Smooth muscle cell (in vitro differentiated cells): ENCODE data around the gene ZDHHC21. TPM values are rescaled to one million over a fixed set of nuclear protein-coding genes. Genes with fewer than 3 reads are reported as not detected.

ENCODE experiments used
- DNase-seq: peaks from one replicate; lab custom pipeline; 2025; ENCODE audit not compliant: unreplicated experiment; lab: John Stamatoyannopoulos, UW
- H2AFZ ChIP-seq: fragments of 200-600 bp; sonication (generic); 2 replicates; pipeline ENCODE4 v1.6.0; 2016; ENCODE audit warnings: antibody characterized with exemption, low read depth, mild to moderate bottlenecking
- H3F3A ChIP-seq: fragments of 200-600 bp; sonication (generic); 2 replicates; pipeline ENCODE4 v1.6.0; 2017; ENCODE audit warnings: antibody characterized with exemption, low read depth
- H3K27ac ChIP-seq: fragments of 200-600 bp; sonication (generic); 2 replicates; pipeline ENCODE4 v1.5.1; 2016; ENCODE audit warnings: low read depth, mild to moderate bottlenecking
- H3K27me3 ChIP-seq: fragments of 200-600 bp; sonication (generic); 2 replicates; pipeline ENCODE4 v1.6.1; 2016; ENCODE audit warnings: low read depth, mild to moderate bottlenecking
- H3K36me3 ChIP-seq: fragments of 200-600 bp; sonication (generic); 2 replicates; pipeline ENCODE4 v1.5.1; 2016; ENCODE audit warnings: low read depth
- H3K4me1 ChIP-seq: fragments of 200-600 bp; sonication (generic); 2 replicates; pipeline ENCODE4 v1.5.1; 2016; ENCODE audit warnings: low read depth
- H3K4me2 ChIP-seq: fragments of 200-600 bp; sonication (generic); 2 replicates; pipeline ENCODE4 v1.6.0; 2016; ENCODE audit warnings: mild to moderate bottlenecking
- H3K4me3 ChIP-seq: fragments of 200-600 bp; sonication (generic); 2 replicates; pipeline ENCODE4 v1.5.1; 2016; ENCODE audit warnings: mild to moderate bottlenecking
- H3K79me2 ChIP-seq: fragments of 200-600 bp; sonication (generic); 2 replicates; pipeline ENCODE4 v1.6.0; 2016; ENCODE audit warnings: low read depth, mild to moderate bottlenecking
- H3K9ac ChIP-seq: fragments of 200-600 bp; sonication (generic); 2 replicates; pipeline ENCODE4 v1.6.0; 2016; ENCODE audit warnings: low read depth
- H3K9me3 ChIP-seq: fragments of 200-600 bp; sonication (generic); replicated peaks from 2 replicates; pipeline ENCODE4 v1.5.1; 2016; ENCODE audit warnings: low read depth
- H4K20me1 ChIP-seq: fragments of 200-600 bp; sonication (generic); 2 replicates; pipeline ENCODE4 v1.6.0; 2016; ENCODE audit warnings: low read depth
- CTCF ChIP-seq: fragments of 200-600 bp; sonication (generic); IDR thresholded peaks from 2 replicates; pipeline ENCODE4 v1.5.1; 2017; ENCODE audit warnings: borderline replicate concordance, mild to moderate bottlenecking, antibody characterized with exemption; ENCODE audit not compliant: insufficient read depth, poor library complexity, severe bottlenecking
- WGBS: methylation state at CpG from one replicate; pipeline ENCODE4 v1.1.7; 2016; ENCODE audit warnings: low lambda C conversion rate; 5-methylcytosine and 5-hydroxymethylcytosine counted together
- polyA plus RNA-seq: library from polyadenylated mRNA; unstranded; fragments of >200 nt; fragmentation: Nextera tagmentation; extraction: Ambion mirVana; gene quantifications from 2 replicates; pipeline ENCODE4 v1.2.1, GENCODE V29; 2016
- total RNA-seq: library from RNA; depleted of rRNA; stranded (reverse); fragments of >200 nt; gene quantifications from 2 replicates; pipeline ENCODE4 v1.2.3, GENCODE V29; 2014

Gene ZDHHC21
- total and polyA plus RNA-seq, 2 experiments from 2014 or later, result 1.3 to 9.0 TPM

GRCh38 chr9:14722391-14723035, 29.3 kb upstream of the ZDHHC21 start, which contains the start of gene CER1:
CER1 (minus strand) TSS chr9:14722733; CDS start chr9:14722672, 61 bp downstream.
- Histone ChIP-seq H3F3A (no peaks in the 10 kb centered on the region), H4K20me1 (no peaks in the 10 kb centered on the region), H3K9me3 (no peaks in the 10 kb centered on the region), H2AFZ (no peak within 1 kb of the TSS), H3K36me3 (no peaks in the 10 kb centered on the region), H3K79me2 (no peaks in the 10 kb centered on the region), H3K9ac (no peak within 1 kb of the TSS), H3K27ac (no peak within 1 kb of the TSS), H3K4me3 (no peak within 1 kb of the TSS), H3K4me2 (no peak within 1 kb of the TSS), H3K27me3 (no peaks in the 10 kb centered on the region), H3K4me1 (peaks cover 8% of the 10 kb centered on the region)
- TF ChIP-seq CTCF, result no peak
- DNase-seq, result no peak
- 28% methylated on average over 7 of the region's 7 CpGs for WGBS

- Histone ChIP-seq H3K27ac (no peak overlapping the region), H4K20me1 (no peaks in the 10 kb centered on the region), H2AFZ (no peak overlapping the region), H3K79me2 (no peaks in the 10 kb centered on the region), H3K4me2 (no peak overlapping the region), H3K4me3 (no peak overlapping the region), H3K9me3 (no peaks in the 10 kb centered on the region), H3K36me3 (no peaks in the 10 kb centered on the region), H3K4me1 (peaks cover 8% of the 10 kb centered on the region), H3K9ac (no peak overlapping the region), H3K27me3 (no peaks in the 10 kb centered on the region), H3F3A (no peaks in the 10 kb centered on the region)
- no peak for DNase-seq
- 85% methylated on average over 8 of the region's 8 CpGs for WGBS
- no peak for TF ChIP-seq CTCF
Observed at GRCh38 chr9:14719231-14719923, 26.1 kb upstream of the ZDHHC21 start.

- Histone ChIP-seq H3K9ac (no peak overlapping the region), H3K79me2 (no peaks in the 10 kb centered on the region), H2AFZ (no peak overlapping the region), H3K9me3 (no peaks in the 10 kb centered on the region), H4K20me1 (no peaks in the 10 kb centered on the region), H3K36me3 (no peaks in the 10 kb centered on the region), H3F3A (no peaks in the 10 kb centered on the region), H3K4me3 (no peak overlapping the region), H3K27me3 (no peaks in the 10 kb centered on the region), H3K4me1 (no peaks in the 10 kb centered on the region), H3K27ac (no peak overlapping the region), H3K4me2 (no peak overlapping the region)
- no peak for TF ChIP-seq CTCF
- DNase-seq, result no peak
- WGBS, result 90% methylated on average over 4 of the region's 4 CpGs
Observed at GRCh38 chr9:14715102-14715501, 21.9 kb upstream of the ZDHHC21 start.
